Fibroblast of mammary gland (primary cell): ENCODE results near the gene COL24A1.
A peak's percentile ranks its signal among the peaks of the same experiment; 100 is the strongest.

Experiments used
- DNase-seq: peaks from one replicate; pipeline ENCODE4 v3.0.0-alpha.2; 2010; ENCODE audit warnings: low read depth
- H3K4me3 ChIP-seq: 2 replicates; pipeline ENCODE4 v1.5.1; 2011; ENCODE audit warnings: low read depth, mild to moderate bottlenecking, low read length, moderate library complexity; ENCODE audit not compliant: control insufficient read depth
- CTCF ChIP-seq: conservative IDR thresholded peaks from 2 replicates; pipeline ENCODE4 v1.5.1; 2011; ENCODE audit warnings: low read depth, low read length, inconsistent platforms; ENCODE audit not compliant: control insufficient read depth, insufficient read depth

Gene COL24A1

GRCh38 chr1:86154571-86155050 is 2.0 kb downstream of the COL24A1 start:
- TF ChIP-seq CTCF: no peak
- H3K4me3 ChIP-seq: no peak overlapping the region
- peak; percentile 28 for DNase-seq

- no peak overlapping the region for H3K4me3 ChIP-seq
- no peak for DNase-seq
- no peak for TF ChIP-seq CTCF
These were observed 2.7 kb downstream of the COL24A1 start for GRCh38 chr1:86153836-86154235.

GRCh38 chr1:86152887-86153286 is 3.7 kb downstream of the COL24A1 start:
- no peak for DNase-seq
- no peak overlapping the region for H3K4me3 ChIP-seq
- TF ChIP-seq CTCF: no peak

- TF ChIP-seq CTCF: no peak
- peak; percentile 45 for DNase-seq
- H3K4me3 ChIP-seq: no peak overlapping the region
These were observed 5.1 kb downstream of the COL24A1 start for GRCh38 chr1:86151427-86151826.

GRCh38 chr1:86150553-86151055 is 6.0 kb downstream of the COL24A1 start:
- peak; percentile 25 for DNase-seq
- TF ChIP-seq CTCF: no peak

GRCh38 chr1:86149591-86149990 is 7.0 kb downstream of the COL24A1 start:
- DNase-seq: no peak
- no peak overlapping the region for H3K4me3 ChIP-seq
- no peak for TF ChIP-seq CTCF

More at GRCh38 chr1:86150553-86151055, 6.0 kb downstream of the COL24A1 start:
- no peak overlapping the region for H3K4me3 ChIP-seq

- H3K4me3 ChIP-seq: no peak overlapping the region
- TF ChIP-seq CTCF: no peak
- no peak for DNase-seq
These were observed 8.8 kb downstream of the COL24A1 start for GRCh38 chr1:86147755-86148154.
